SK-MEL-5 (cell line): ENCODE measurements around the gene PDE6H. TPM values are rescaled to one million over a fixed set of nuclear protein-coding genes. Genes with fewer than 3 reads are reported as not detected.

Source experiments
- DNase-seq: peaks from one replicate; pipeline ENCODE4 v3.0.0-alpha.2; 2016; ENCODE audit warnings: low read depth, low spot score
- in situ Hi-C: cut with HindIII; loops from 2 replicates; pipeline ENCODE4 v1.10.0; 2016; ENCODE audit warnings: low sequenced_read_pairs, high pct_unique_total_duplicates, low pct_unique_long_range_greater_than_20kb
- polyA plus RNA-seq, 2 experiments: library from polyadenylated mRNA; depleted of rRNA; stranded (reverse); fragments of >200 nt; gene quantifications; 2 replicates each; pipeline ENCODE4 v1.2.3, GENCODE V29; 2015
- total RNA-seq: library from RNA; depleted of rRNA; stranded (reverse); fragments of >200 nt; shearing (Covaris generic); gene quantifications from 2 replicates; pipeline ENCODE4 v1.2.3, GENCODE V29; 2014; rRNA removed

PDE6H gene
- not detected in 2 replicates for total RNA-seq
- polyA plus RNA-seq (2015; cell fraction: cytosol; rRNA removed) = not detected in 2 replicates
- polyA plus RNA-seq (2015; cell fraction: nucleus; rRNA removed) = not detected in 2 replicates

- in situ Hi-C loops = no loop called here
- DNase-seq = no peak
Observed at GRCh38 chr12:14972816-14973215, at the start of gene PDE6H. Gene PDE6H, plus strand, starts transcription at chr12:14973042. Its CDS starts 4,971 bp downstream, at chr12:14978013.

- in situ Hi-C loops = no loop called here
- DNase-seq = peak; percentile 97
Observed at GRCh38 chr12:14923944-14924343, 48.9 kb upstream of the PDE6H start.

- in situ Hi-C loops = no loop called here
- DNase-seq = no peak
Observed at GRCh38 chr12:14924541-14924940, 48.3 kb upstream of the PDE6H start.

- in situ Hi-C loops = no loop called here
- no peak for DNase-seq
Observed at GRCh38 chr12:14927267-14927666, 45.6 kb upstream of the PDE6H start.

- in situ Hi-C loops = no loop called here
- DNase-seq = peak; percentile 55
Observed at GRCh38 chr12:14928931-14929330, 43.9 kb upstream of the PDE6H start.

- DNase-seq = no peak
- in situ Hi-C loops = no loop called here
Observed at GRCh38 chr12:14930299-14930698, 42.5 kb upstream of the PDE6H start.

- no peak for DNase-seq
- in situ Hi-C loops = no loop called here
Observed at GRCh38 chr12:14931359-14931758, 41.5 kb upstream of the PDE6H start.

GRCh38 chr12:14931791-14932560 is 40.9 kb upstream of the PDE6H start:
- no peak for DNase-seq
- in situ Hi-C loops = no loop called here

GRCh38 chr12:14934511-14934910 is 38.3 kb upstream of the PDE6H start:
- DNase-seq = no peak
- in situ Hi-C loops = no loop called here

- no peak for DNase-seq
- in situ Hi-C loops = no loop called here
Observed at GRCh38 chr12:14935031-14935430, 37.8 kb upstream of the PDE6H start.

- DNase-seq = peak; percentile 64
- in situ Hi-C loops = no loop called here
Observed at GRCh38 chr12:14936224-14936861, 36.5 kb upstream of the PDE6H start.

- in situ Hi-C loops = no loop called here
- DNase-seq = peak; percentile 63
Observed at GRCh38 chr12:14937014-14937413, 35.8 kb upstream of the PDE6H start.

GRCh38 chr12:14937689-14938088 is 35.2 kb upstream of the PDE6H start:
- in situ Hi-C loops = no loop called here
- no peak for DNase-seq

- in situ Hi-C loops = no loop called here
Observed at GRCh38 chr12:14938301-14938700, 34.5 kb upstream of the PDE6H start, which contains the start of gene ERP27. Gene ERP27, minus strand, starts transcription at chr12:14938537. Its CDS starts 29 bp downstream, at chr12:14938508.

GRCh38 chr12:14941369-14941768 is 31.5 kb upstream of the PDE6H start:
- DNase-seq = no peak
- in situ Hi-C loops = no loop called here

More at GRCh38 chr12:14938301-14938700, 34.5 kb upstream of the PDE6H start, which contains the start of gene ERP27:
- no peak for DNase-seq

- in situ Hi-C loops = no loop called here
- no peak for DNase-seq
Observed at GRCh38 chr12:14942196-14942931, 30.5 kb upstream of the PDE6H start.

GRCh38 chr12:14946162-14946561 is 26.7 kb upstream of the PDE6H start:
- DNase-seq = no peak
- in situ Hi-C loops = no loop called here

- in situ Hi-C loops = no loop called here
- no peak for DNase-seq
Observed at GRCh38 chr12:14946861-14947260, 26.0 kb upstream of the PDE6H start.
